Astrocyte of the cerebellum (primary cell): Measurements from ENCODE around the gene TNNI3.
"Not testable (repeated sequence)": the region's sequence is repeated elsewhere in the genome, so short reads cannot be mapped to it uniquely, and the experiment has no call there.

Experiments
- DNase-seq: peaks from one replicate; pipeline ENCODE4 v3.0.0-alpha.2; 2011; ENCODE audit warnings: low read depth
- H3K4me3 ChIP-seq: 2 replicates; pipeline ENCODE4 v1.5.1; 2011; ENCODE audit warnings: mild to moderate bottlenecking, low read depth, low read length, moderate library complexity
- in situ Hi-C: cut with HindIII; loops from 2 replicates; pipeline ENCODE4 v1.10.0; 2017; ENCODE audit warnings: low sequenced_read_pairs
- TF ChIP-seq, protein P1 (sequence below): IDR thresholded peaks from 2 replicates; pipeline ENCODE4 v1.5.1; 2012; ENCODE audit warnings: low read length, low read depth, moderate library complexity, mild to moderate bottlenecking; ENCODE audit errors: missing control alignments

TNNI3 gene

DNA sequence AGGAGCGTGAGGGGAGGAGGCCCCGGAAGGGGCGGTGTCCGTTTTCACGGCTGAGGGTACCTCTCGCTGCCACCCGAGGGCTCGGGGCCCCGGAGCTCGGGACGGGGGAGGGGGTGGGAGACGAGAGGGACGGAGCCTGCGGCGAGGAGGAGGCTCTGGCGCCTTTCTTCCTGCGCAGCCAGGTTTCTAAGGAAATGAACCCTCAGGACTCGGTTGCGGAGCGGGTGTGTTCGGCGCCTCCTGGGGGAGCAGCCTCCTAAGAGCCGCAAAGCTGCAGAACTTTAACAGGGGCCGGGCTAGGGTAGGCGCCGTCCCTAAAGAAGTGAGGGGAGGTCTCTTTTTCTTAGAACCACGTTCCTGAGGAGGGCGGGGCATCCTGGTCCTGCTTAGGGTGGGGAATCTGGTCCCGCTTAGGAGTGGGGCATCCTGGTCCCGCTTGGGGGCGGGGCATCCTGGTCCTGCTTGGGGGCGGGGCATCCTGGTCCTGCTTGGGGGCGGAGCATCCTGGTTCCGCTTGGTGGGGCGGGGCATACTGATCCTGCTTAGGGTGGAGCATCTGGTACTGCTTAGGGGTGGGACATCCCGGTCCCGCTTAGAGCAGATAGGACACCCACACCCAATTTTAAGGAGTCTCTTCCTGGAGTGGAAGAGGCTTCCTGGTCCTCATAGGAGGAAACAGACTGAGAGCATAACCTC is 16.3 kb upstream of the TNNI3 start:
- TF ChIP-seq, protein P1, sequence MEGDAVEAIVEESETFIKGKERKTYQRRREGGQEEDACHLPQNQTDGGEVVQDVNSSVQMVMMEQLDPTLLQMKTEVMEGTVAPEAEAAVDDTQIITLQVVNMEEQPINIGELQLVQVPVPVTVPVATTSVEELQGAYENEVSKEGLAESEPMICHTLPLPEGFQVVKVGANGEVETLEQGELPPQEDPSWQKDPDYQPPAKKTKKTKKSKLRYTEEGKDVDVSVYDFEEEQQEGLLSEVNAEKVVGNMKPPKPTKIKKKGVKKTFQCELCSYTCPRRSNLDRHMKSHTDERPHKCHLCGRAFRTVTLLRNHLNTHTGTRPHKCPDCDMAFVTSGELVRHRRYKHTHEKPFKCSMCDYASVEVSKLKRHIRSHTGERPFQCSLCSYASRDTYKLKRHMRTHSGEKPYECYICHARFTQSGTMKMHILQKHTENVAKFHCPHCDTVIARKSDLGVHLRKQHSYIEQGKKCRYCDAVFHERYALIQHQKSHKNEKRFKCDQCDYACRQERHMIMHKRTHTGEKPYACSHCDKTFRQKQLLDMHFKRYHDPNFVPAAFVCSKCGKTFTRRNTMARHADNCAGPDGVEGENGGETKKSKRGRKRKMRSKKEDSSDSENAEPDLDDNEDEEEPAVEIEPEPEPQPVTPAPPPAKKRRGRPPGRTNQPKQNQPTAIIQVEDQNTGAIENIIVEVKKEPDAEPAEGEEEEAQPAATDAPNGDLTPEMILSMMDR, result no peak
- in situ Hi-C loops, result loop anchor here (5.0 to 10.0 kb wide), 6 partner anchors 43 to 241 kb away; partner anchors contain the start of genes COX6B2, PPP1R12C and PPP6R1
- peak overlapping the region; percentile 39 for H3K4me3 ChIP-seq
- DNase-seq, result no peak

DNA sequence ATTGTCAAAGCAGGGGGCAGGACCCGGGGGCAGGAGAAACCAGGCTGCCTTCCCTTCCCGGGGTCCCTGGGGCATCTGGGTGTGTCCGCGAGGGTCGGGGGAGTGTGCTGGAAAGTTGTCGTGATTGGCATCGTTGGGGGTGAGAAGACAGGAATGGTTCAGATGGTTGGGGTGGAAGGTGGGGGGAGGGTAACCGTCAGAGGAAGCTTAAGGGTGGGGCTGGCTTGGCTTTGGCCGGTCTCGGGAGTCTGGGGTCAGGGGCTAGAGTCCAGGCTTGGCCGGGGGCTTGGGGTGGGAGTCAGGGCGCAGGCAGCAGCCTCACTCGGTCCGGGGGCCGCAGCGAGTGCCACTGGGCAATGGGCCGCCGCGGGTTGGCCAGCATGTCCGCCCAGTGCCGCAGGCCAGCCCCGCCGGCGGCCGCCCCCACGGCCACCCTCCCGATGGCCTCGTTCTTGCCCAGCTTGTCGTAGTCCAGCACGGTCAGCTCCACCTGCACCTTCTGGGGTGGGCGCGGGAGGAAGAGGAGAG is 15.7 kb upstream of the TNNI3 start:
- in situ Hi-C loops, result loop anchor here (5.0 to 10.0 kb wide), 6 partner anchors 44 to 242 kb away; partner anchors contain the start of genes COX6B2, PPP1R12C and PPP6R1
- peak overlapping the region; percentile 39 for H3K4me3 ChIP-seq

DNA sequence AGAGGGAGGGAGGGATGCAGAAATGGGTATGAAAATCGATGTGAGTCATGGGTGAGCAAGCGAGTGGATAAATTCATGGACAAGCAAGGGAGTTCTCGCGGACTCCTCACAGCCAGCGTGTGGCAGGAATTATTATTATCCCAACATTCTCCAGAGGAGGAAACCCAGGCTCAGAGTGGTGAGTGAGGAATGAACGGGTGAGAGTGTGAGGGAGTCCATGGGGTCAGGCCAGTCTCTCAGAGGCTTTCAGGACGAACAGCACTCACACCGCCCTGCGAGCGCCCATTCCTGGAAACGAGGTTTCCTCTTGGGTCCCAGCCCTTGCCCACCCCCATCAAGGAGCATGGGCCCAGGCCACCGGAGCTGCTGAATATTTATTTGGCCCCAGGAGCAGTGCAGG is 15.2 kb upstream of the TNNI3 start:
- in situ Hi-C loops, result loop anchor here (5.0 to 10.0 kb wide), 6 partner anchors 45 to 242 kb away; partner anchors contain the start of genes COX6B2, PPP1R12C and PPP6R1
- H3K4me3 ChIP-seq, result no peak overlapping the region
- TF ChIP-seq, protein P1, result no peak
- no peak for DNase-seq

More for the DNA sequence above, 15.7 kb upstream of the TNNI3 start:
- TF ChIP-seq, protein P1, result no peak
- no peak for DNase-seq

GRCh38 chr19:55172318-55172717 is 14.8 kb upstream of the TNNI3 start:
- not testable (repeated sequence) for H3K4me3 ChIP-seq, DNase-seq
- in situ Hi-C loops, result loop anchor here (5.0 to 10.0 kb wide), 6 partner anchors 45 to 242 kb away; partner anchors contain the start of genes COX6B2, PPP1R12C and PPP6R1

GRCh38 chr19:55171440-55171839 is 13.9 kb upstream of the TNNI3 start:
- in situ Hi-C loops, result loop anchor here (5.0 to 10.0 kb wide), 6 partner anchors 46 to 243 kb away; partner anchors contain the start of genes COX6B2, PPP1R12C and PPP6R1
- no peak for DNase-seq
- TF ChIP-seq, protein P1, result no peak
- no peak overlapping the region for H3K4me3 ChIP-seq

- TF ChIP-seq, protein P1, result no peak
- in situ Hi-C loops, result no loop called here
- H3K4me3 ChIP-seq, result no peak overlapping the region
- DNase-seq, result no peak
These were observed 11.6 kb upstream of the TNNI3 start for GRCh38 chr19:55169136-55169535.
